C1 segment of cervical spinal cord (tissue), 14 donors: ENCODE results near the gene LRP2.
A peak's percentile ranks its signal among the peaks of the same experiment; 100 is the strongest.
"Not testable (repeated sequence)": the region's sequence is repeated elsewhere in the genome, so short reads cannot be mapped to it uniquely, and the experiment has no call there.

Source experiments
- DNase-seq, 14 donors: peaks; one replicate each; lab custom pipeline; 2025; lab: John Stamatoyannopoulos, UW

Gene LRP2

DNA sequence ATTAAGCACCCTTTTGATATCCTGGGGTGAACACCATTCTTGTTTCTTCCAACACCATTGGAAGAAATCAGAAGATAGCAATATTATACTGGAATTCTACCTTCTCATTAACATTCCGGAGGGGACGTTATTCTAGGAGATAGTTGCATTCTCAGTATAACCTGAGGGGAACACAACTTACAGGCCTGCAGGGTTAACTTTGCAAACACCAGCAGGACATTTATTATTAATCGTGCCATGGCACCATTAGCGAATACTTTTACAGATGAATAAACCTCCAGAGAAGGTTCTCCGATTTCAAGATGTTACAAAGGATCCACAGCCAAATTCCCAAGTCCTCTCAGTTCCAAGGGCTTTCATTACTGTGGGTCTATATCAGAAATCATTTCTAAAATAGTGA, 184.0 kb downstream of the LRP2 start:
- no peak for DNase-seq

DNA sequence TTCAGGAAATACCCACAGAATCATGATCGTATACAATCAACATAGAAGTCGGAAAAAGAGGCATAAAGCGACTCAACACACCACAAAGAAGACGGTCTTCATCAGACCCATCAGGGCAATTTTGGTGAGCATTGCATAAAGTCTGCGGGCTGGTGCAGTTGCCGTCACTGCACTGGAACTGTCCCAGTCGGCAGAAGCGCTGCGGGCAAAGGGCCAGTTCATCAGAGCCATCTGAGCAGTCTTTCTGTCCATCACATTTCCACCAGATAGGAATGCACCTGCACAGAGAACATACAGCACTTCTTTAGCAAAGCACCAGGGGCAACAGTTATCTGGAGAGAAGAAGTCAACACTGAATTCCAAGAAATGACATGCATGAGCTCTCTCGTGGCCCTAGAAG, 187.2 kb downstream of the LRP2 start:
- DNase-seq, result peak in 1 of 14 donors; percentile 2

DNA sequence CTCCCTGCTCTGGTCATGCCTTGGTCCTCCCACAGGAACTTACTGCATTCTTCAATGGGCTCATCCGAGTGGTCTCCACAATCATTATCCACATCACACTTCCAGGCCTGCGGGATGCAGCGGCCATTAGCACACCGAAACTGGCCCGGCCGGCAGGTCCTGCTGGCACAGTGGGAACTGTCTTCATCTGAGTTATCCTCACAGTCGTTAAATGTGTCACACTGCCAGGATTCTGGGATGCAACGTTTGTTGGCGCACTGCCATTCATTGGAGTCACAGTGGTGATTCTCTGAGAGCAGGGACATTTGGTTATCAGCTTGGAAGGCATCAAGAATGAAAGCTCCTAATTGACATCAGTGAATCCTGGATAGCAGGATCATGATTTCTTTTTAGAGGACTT, 188.5 kb downstream of the LRP2 start:
- peak in 7 of 14 donors; percentile 2 to 60 (median 13) for DNase-seq

DNA sequence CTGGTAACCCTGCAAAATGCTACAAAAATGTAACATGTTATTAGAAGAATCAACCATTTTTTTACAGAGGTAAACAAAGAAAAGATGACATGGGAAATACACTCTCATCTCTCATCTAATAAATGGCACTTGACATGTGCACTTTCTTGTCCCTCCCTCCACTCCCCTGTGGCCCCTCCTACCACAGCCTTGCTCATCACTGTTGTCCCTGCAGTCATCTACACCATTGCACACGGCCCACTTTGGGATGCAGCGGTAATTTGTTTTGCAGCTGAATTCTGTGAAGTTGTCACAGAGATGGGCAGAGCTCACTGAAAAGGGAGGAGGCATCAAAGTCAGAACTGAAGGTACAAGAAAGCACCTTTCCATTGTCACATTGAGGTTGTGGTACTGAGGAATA, 189.4 kb downstream of the LRP2 start:
- DNase-seq, result no peak

DNA sequence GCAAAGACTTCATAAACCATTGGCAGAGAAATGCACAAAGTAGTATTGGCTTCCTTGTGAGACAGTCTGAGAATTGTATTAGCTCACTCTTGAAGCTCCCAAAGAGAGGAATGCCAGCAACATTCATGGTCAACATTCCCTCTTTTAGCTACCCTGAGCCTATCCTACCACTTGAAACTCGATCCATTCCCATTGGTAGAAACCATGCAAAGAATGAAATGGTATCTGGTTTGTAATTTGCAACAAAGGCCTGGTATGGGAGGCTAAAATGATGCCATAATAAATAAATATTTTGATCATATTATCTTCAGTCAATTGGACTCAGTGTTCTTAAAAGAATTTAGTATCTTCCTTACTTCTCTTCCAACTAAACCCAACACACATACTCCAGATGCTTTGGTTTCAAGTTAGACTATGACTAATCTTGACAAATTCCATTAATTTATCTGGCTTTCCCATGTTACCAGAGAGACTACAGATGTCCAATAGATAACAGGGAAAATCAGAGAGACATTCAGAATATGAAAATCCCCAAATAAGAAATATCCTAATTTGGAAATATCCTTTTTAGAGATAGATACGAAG, 190.1 kb downstream of the LRP2 start:
- no peak for DNase-seq

DNA sequence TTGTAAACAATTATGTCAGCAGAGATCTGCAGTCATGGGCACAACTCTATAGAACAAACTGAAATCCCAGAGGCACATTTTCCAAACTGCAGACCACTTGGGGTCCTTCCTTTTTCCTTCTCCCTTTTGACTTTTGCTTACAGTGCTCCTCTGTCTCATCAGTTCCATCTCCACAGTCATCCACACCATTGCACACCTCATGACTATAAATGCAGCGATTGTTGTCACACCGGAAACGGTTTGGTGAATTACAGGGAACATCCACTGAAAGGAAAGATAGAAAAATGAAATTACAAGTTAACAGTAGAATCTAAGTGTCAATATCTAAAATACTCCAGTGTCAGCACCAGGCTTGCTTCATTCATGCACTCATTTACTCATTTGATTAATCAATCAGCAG, 196.5 kb downstream of the LRP2 start:
- no peak for DNase-seq

DNA sequence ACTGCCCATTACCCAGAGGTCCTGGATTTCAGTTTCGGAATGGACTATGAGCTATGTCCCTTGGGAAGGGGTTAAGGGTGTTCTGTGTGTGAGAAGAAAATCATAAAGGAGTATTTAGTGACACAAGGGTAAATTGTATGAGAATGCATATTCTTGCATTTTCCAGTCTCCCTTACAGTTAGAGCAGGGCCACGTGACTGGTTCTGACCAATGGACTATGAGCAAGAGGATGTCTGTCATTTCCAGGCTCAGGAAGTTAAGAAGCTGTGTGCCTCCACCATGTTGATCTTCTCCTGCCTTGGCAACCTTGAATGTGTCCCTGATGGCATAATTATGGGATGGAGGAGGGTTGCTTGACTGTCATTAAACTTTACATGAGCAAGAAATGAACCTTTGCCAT, 198.0 kb downstream of the LRP2 start:
- DNase-seq, result no peak

DNA sequence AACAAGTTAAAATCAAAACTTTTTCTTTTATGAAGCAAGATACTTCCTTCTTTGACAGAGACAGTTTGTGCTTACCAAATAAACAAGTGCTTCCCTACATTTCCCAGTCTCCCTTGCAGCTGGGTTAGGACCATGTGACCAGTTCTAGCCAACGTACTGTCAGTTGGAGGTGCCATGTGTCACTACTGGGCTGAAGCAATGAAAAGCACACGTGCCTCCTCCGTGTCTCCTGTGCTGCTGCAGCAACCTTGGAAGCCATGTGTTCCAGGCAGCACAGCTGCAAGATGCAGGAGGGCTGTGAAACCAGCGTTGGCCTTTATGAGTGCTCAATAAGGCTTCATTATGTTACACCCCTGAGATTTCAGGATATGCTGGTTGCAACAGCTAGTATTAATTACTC, 199.7 kb downstream of the LRP2 start:
- DNase-seq, result no peak

DNA sequence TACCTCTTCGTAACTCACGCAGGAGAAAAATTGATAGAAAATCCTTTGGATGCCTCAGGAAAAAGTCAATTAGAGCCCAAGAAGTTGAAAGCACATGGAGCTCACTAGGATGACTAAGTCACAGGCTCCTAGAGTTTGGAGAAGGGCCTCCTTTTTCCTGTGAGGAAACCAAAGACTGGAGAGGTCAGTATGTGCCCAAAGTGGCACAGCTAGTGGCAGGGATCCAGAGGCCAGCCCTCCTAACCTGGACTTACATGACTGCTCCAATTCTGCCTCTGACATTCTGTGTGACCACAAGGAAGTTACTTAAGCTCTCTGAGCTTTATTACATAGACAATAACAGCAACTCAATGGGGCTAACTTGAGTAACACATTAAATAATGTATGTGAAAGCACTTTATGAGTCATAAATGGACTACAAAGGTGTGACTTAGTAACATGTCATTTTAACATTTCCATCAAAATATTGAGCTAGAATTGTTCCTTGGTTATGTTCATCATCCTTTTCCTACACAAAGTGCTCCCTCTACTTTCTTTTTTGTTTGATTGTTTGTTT, 201.3 kb downstream of the LRP2 start:
- no peak for DNase-seq

DNA sequence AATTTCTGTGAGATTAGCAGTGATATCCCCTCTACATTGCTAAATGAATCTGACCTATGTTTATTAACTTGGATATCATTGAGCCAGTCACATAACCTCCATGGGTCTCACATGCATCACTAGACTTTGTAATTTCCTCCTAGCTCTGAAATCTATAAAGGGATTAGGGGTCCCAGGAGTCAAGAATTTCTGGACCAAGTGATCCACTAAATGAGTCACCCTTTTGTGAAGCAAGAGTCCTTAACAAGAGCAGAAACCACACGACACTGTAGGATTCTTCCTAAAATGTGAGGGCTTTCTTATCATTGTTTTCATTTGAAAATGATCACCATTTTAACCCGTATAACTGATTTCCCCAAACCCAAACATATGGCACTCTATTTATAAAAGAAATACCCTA, 202.6 kb downstream of the LRP2 start:
- no peak for DNase-seq

DNA sequence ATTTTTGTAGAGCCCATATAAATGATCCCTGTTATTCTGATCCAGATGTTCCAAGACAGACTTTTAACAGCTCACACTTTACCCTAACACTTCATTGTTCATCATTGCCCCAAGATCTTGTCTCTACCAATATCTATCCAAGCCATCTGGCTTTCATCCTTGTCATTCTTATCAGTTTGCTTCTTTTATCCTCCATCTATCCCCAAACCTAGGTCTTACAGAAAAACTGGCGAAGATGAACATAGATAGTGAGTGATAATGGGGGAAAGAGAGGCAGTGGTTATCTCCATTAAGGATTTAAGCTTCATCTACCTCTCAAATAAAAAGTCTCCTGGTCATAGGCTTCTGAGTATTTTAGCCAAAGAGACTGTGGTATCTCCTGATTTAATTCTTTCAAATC, 203.5 kb downstream of the LRP2 start:
- DNase-seq, result no peak

DNA sequence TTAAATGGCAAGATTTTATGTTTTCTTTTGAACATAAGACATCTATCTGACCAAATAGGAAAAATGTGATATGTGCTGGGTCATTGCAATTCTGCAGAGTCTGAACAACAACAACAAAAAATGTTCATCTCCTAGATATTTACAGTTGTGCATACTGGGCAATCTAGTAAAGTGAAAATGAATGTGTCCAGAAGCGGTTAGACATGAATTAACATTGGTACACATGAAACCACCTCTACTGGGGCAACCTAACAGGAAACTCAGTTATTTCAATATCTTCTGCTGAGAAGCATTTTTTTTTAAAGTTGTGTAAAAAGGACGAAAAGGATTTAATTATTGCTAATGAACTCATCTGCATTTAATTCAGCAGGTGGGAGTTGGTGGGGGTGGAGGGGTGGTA, 216.1 kb downstream of the LRP2 start:
- no peak for DNase-seq

DNA sequence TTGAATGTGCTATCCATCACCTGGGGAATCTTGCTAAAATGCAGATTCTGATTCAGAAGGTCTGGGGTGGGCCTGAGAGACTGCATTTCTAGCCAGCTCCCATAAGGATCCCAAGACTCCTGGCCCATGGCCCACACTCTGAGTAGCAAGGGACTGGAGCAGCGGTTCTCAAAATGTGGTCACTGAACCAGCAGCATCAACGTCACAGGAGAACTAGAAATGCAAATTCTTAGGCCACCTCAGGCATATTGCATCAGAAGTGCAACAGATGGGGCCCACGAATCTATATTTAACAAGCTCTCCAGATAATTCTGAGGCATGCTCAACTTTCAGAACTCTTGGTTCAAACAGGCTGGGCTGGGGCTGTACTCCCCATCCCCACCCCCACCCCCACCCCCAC, 218.3 kb downstream of the LRP2 start:
- no peak for DNase-seq

DNA sequence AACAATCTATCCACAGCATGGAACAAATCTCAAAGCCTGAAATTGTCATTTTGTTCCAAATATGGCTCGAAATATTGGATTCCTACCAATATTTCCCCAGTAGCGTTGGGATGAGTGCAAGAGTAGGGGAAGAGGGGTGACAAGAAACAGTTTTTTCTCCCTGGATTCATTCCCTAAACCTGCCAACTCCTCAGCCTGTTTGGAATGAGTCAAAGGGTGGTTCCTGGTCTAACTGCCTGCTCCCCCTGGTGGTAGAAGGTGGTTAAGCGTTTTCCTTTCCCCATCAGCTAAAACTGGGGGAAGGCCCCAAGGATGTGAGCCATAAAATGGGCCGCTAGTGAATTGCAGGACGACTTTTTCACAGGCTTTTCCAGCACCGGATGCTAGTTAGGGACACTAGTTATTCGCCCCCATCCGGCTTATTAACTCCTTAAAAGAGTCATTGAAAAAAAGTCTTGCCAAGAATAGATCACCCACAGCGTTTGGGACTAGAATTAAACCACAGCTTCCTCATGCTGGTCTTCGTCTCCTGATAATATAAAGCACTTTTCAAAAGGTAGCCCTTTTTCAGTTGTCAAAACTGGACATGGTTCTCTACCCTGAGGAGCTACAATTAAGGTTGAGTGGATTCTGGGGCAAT, 220.5 kb downstream of the LRP2 start:
- peak in 5 of 14 donors; percentile 2 to 35 (median 5) for DNase-seq

DNA sequence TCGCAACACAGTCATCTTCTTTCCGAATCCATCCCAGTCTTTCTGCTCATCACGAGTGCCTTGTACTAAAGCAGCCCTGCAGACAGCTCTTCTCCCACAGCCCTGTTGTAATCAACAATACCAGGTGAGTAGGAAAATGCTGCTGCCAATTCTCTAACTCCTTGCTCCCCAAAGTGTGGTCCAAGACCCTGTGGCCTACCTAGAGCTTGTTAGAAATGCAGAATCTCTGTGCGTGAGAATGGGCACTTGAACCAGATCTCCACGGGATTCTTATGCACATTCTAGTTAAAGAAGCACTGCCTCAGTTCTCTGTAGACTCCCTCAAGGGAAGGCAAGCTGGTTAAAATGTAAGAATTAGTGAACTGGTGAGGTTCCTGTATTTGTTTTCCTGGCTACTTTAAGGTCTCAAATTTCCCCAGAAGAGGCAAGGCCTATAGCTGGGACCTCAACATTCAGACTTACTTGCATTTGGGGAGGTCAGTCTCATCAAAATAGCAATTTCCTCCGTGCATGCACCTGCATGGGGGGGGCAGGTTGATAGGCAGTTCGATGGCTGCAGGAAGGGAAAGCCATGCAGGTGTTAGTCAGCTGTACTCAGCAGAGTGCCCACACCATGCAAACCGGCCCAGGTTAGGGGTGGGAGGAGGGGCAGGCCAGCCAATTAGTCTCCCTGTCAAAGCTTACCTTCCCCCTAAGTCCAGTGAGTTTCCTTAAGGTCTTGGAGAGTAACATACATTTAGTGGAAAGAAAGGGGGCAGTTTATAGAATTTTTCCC, 222.2 kb downstream of the LRP2 start:
- DNase-seq, result no peak

DNA sequence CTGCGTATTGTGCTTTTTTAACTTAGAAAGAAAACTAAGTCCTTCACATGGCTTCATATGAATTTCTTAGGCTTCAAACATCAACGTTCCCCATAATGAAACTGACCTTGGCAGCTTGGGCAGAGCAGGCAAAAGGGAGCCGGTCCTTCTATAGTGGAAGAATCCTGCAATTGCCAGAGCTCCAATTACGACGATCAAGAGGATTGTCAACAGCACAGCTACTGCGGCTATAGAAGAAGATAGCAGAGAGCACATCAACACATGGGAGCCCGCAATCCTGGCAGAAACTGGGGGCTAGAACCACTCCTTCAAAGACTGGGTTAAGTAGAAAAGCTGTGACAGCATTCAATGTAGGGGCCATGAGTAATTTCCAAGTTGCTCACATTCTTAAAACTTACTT, 223.2 kb downstream of the LRP2 start:
- no peak for DNase-seq

DNA sequence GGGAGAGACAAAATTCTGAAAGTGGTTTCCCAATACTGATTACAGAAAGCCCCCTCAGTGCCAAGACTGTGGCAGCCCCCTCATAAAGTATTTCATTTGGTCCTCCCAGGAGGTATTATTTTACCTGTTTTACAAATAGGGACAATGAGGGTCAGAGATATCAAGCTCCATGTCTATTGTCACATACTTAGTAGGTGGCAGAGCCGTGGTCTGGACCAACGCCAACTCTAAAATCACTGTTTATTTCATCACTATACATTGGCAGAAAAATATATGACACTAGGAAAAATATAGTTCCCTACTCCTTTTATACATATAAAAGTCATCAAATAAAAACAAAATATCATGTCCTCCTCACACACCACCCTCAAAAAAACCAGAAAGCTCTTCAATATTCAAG, 224.4 kb downstream of the LRP2 start:
- DNase-seq, result no peak

DNA sequence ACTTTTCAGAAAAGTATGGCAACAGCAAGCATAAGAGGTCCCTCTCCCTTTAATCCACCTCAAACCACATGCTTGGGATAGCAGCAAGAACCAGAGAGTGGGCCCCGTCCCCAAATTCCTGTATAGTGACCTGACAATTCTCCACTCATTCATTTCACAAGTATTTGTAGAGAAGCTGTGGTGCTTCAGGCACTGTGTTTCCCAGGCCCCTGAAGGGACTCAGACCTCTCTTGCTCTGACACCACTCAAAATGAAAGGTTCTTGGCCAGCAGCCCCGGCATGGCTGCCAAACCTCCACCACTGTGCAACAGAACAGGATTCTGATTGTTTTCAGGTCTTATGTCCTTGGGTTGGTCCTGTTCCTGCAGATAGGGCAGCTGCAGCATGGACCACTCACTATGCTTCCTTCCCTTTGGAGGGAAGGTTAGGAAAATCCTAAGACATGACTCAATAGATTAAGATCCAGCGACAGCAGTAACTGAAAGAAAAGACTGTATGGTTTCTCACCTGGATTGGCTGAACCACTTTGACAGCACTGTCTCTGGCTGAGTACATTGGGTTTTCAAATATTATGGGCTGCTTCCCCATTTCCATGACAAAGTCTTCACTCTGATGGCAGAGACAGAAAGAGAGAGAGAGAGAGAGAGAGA, 225.3 kb downstream of the LRP2 start:
- no peak for DNase-seq

DNA sequence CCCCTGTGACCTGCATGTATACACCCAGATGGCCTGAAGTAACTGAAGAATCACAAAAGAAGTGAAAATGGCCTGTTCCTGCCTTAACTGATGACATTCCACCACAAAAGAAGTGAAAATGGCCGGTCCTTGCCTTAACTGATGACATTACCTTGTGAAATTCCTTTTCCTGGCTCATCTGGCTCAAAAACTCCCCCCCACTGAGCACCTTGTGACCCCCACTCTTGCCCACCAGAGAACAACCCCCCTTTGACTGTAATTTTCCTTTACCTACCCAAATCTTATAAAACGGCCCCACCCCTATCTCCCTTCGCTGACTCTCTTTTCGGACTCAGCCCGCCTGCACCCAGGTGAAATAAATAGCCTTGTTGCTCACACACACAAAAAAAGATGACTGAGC, 225.9 kb downstream of the LRP2 start:
- DNase-seq, result not testable (repeated sequence)

DNA sequence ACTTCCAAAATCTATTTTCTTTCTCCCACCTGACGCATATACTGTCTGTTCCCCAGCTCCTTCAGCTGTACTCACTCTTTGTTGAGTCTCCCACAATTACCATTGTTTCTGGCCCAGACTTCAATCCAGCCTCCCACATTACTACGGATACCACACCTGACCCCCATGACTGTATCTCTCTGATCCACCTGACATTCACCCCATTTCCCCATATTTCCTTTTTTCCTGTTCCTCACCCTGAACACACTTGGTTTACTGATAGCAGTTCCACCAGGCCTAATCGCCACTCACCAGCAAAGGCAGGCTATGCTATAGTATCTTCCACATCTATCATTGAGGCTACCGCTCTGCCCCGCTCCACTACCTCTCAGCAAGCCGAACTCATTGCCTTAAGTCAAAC, 228.1 kb downstream of the LRP2 start:
- DNase-seq, result not testable (repeated sequence)

DNA sequence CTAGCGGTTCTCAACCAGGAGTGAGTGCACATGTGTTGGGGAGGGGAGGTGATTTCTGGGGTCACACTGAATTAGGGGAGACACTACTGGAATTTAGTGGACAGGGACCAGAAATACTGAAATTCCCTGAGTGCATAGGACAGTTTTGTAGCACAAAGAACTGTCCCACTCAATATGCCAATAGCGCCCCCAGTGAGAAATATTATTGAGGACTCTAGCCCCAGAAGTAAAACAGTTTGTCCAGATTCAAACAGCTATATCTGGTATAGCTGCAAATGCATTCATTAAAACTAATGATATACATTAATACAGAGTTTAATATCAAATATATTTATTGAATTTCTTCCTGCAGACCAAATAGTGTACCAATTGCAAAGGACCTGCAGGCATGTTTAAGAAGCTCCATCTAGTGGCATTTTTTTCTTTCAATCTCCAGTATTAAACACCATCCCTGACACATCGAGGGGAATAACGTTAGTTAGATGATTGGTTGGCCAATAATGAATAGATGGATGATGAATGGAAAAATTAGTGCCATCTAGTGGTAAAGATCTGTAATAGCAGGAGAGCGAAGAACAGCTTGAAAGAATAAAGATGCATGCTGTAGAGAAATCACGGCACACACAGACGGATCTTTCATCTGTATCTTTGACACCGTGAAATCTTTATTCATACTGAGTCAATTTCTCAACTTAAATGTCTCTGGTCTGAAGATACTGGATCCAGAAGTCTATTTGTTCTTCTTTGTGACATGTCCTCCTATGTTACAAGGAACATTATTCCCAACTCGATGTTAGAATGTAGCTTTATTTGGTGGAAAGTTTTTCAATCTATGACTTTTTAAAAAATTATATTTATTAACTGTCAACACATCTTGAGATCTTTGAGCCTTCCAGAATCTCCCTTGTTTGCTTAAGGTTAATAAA, 230.5 kb downstream of the LRP2 start:
- peak in 1 of 14 donors; percentile 9 for DNase-seq
